NCI-H146 treated with DMSO at 0.1 percent for 48 hours (cell line): ENCODE measurements around the gene CDKL5.
"Not testable (repeated sequence)": the region's sequence is repeated elsewhere in the genome, so short reads cannot be mapped to it uniquely, and the experiment has no call there.

Source experiments
- DNase-seq: peaks from one replicate; lab custom pipeline; 2025; ENCODE audit not compliant: unreplicated experiment; lab: John Stamatoyannopoulos, UW

CDKL5 gene

DNA sequence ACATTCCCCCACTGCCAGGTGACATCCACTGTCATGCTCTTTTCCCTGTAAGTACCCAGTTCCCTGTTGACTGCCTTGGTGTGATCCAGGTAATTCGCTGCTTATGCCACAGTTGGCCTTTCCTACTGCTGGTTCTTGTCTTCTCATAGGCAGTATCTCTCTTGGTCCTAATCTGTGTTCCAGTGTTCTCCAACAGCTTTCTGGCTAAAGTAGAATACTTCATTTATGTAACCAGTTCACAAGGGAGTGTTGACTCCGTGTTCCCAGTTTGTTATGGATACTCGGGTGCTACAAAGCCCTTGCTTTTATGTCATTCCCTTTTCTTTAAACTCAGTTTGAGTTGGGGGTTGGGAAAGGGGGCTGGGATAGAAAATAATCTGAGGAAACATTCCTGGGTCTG lies 148.1 kb downstream of the CDKL5 start:
- no peak for DNase-seq

DNA sequence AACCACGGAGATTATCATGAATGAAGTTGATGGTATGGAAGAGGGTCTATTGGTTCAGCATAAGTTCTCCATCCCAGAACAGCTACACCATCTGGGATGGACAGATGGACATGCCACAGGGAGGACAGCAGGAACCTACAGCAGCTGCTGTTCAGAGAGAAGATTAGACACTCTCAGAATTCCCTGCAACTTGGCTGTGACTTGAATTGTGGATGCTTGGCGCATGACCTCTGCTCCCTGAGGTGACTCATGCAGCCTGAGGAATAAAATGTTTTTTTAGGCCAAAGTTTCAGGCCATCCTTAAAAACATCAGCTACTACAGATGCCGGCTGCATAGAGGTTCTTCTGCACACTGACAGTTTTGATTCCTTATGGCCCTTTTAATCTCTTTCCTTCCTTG lies 149.2 kb downstream of the CDKL5 start:
- no peak for DNase-seq

GRCh38 chrX:18575744-18576143 lies 150.3 kb downstream of the CDKL5 start:
- DNase-seq, result no peak

DNA sequence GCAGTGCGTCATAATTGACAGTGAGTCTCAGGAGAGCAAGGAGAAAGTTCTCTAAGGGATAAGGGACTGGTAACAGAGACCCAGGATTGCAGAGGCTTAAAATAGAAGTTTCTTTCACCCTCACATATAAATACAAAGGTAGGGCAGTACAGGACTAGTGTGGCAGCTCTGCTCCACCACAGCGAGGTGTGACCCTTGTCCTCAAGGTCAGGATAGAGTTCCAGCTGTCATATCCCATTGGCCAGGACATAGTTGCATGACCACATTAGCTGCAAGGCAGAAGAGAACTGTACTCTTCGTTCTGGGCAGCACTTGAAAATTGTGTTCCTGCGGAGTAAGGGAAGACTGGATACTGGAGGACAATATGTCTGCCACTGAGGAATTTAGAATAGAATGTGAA lies 152.0 kb downstream of the CDKL5 start:
- DNase-seq, result no peak

- DNase-seq, result no peak
Observed at GRCh38 chrX:18578546-18578945, 153.1 kb downstream of the CDKL5 start.

- no peak for DNase-seq
Observed at GRCh38 chrX:18579495-18579894, 154.1 kb downstream of the CDKL5 start.

- DNase-seq, result no peak
Observed at GRCh38 chrX:18582910-18583493, 157.6 kb downstream of the CDKL5 start.

DNA sequence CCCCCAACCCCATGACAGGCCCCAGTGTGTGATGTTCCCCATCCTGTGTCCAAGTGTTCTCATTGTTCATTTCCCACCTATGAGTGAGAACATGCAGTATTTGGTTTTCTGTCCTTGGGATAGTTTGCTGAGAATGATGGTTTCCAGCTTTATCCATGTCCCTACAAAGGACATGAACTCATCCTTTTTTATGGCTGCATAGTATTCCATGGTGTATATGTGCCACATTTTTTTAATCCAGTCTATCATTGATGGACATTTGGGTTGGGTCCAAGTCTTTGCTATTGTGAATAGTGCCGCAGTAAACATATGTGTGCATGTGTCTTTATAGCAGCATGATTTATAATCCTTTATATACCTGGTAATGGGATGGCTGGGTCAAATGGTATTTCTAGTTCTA lies 163.9 kb downstream of the CDKL5 start:
- DNase-seq, result not testable (repeated sequence)

GRCh38 chrX:18591834-18592233 lies 166.4 kb downstream of the CDKL5 start:
- no peak for DNase-seq

GRCh38 chrX:18594079-18594478 lies 168.7 kb downstream of the CDKL5 start:
- no peak for DNase-seq

GRCh38 chrX:18596096-18596495 lies 170.7 kb downstream of the CDKL5 start:
- no peak for DNase-seq

GRCh38 chrX:18598413-18598812 lies 173.0 kb downstream of the CDKL5 start:
- DNase-seq, result no peak

DNA sequence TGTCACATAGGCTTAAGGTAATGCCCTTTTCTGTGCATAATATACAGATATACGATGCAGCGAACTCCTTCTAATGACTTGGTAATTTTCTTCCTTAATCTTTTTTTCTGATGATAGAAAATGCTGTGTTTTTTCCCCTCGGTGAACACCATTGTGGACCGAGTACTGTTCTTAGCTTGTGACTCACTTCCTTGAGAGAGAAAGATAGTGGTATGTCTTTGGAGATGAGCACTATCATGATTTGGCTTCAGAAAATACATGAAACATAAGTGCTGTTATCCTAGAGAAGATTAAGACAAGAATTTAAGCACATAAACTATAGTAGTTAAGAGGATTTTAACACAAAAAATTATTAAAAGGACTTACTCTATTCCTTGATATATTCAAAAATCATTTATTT lies 182.6 kb downstream of the CDKL5 start:
- DNase-seq, result no peak

GRCh38 chrX:18613930-18614639 lies 188.7 kb downstream of the CDKL5 start:
- no peak for DNase-seq

- DNase-seq, result no peak
Observed at GRCh38 chrX:18616688-18617406, 191.4 kb downstream of the CDKL5 start.

DNA sequence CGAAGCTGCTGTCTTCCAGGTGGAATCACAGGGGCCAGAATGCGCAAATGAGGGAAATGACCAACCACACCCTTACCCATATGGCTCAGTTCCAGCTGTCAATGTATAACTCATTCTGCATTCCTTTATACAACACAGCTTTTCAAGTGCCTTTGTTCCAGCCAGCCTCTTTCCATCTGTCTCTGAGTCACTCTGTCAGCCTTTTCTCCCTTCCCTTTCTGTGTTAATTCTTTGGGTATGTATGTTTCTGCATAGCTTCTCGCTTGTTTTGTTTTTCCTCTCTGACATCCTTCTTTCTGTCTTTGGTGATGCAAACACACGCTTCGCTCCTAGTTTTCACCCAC lies 192.0 kb downstream of the CDKL5 start:
- DNase-seq, result no peak

DNA sequence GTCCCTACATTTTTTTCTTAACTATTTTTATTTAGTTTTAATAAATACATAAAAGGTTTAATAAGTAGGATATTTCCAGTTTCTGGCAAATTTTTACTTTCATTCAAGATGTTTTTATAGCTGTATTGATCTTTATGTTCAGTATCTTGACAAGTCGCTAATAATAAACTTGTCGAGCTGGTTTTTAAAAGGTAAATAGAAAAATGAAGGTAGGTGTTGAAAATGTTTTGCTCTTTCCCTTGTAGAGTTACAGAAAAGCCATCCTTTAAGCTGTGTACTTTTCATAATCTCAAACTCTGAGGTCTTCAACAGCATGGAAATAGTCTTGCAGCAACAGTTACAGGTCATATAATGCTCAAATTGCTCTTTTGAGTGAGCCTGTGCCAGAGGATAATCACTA lies 193.9 kb downstream of the CDKL5 start:
- no peak for DNase-seq

- DNase-seq, result no peak
Observed at GRCh38 chrX:18620349-18620748, 194.9 kb downstream of the CDKL5 start.

DNA sequence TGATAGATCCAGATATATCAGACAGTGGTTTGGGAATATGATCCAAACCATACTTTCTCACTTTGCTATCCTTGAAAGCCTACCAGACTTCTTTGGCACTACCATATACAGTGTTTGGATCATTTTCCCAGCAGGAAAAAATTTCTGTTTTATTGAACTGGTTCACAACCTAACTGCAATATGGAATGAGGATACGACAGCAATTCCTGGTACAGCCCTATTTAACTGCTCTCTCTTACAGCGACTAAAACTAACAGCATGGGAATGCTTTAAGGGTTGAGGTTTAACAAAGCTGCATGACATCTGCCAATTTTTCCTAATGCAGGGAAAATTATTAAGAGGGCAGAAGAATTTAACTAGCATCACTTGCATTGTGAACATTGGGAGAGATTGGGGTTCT lies 199.2 kb downstream of the CDKL5 start:
- DNase-seq, result no peak

DNA sequence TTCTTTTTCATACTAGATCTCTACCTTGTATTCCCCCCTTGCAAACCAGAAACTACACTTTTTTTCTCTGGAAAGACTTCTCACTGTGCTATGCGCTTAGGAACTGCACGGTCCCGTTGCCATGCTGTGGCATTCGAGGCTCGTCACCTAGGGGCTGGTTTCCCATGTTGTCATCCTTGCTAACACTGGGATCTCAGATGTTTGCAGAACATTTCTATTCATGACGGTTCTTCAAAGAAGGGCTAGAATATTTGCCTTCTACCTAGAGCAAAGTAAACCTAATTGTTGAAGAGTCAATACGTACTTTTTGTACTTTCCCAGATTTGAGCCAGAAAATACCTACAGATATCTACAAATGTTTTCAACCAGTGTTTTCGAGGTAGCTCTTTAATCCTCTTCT lies 205.5 kb downstream of the CDKL5 start:
- DNase-seq, result no peak

- DNase-seq, result no peak
Observed at GRCh38 chrX:18638398-18638797, 213.0 kb downstream of the CDKL5 start.

DNA sequence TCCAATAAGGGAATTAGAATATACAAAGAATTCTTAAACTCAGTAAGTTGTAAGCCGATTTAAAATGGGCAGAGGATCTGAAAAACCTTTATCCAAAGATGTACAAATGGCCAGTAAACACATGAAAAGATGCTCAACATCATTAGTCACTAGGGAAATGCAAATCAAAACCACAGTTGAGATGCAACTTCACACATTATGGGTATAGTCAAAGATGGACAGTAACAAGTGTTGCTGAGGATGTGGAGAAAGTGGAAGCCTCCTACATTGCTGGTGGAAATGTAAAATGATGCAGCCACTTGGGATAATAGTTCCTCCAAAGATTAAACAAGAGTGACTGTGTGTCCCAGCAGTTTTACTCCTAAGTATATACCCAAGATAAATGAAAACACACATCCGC lies 213.9 kb downstream of the CDKL5 start:
- no peak for DNase-seq

DNA sequence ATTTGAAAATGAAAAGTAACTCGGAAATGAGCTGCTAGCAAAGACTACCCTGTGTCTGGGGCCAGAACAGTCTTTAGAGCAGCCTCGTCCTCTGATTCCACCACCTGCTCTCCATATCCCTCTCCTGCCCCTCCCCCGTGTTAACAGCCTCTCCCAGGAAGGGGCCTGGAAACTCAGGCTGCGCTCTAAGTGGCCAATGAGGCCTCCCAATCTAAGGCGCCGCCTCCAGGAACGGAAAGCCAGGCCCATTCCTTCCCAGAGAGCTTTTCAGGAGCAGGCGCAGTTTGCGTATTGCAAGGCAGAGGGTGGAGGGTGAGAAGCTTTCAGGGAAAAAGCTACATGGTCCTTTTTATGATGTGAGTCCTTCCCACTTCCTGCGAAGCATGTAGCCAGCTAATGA lies 215.3 kb downstream of the CDKL5 start:
- DNase-seq, result no peak
